Right lobe of liver (tissue), 4 donors: ENCODE results near the gene CEP70.
A peak's percentile ranks its signal among the peaks of the same experiment; 100 is the strongest.

Experiments used
- CTCF ChIP-seq, 4 donors: fragments of 200-600 bp in 3 of 4; fragments of 450-650 bp in 1 of 4; IDR thresholded peaks; one replicate each; pipeline versions ENCODE4 v1.5.1 to v1.8.0; 2016 to 2022; ENCODE audit warnings: antibody characterized with exemption in 4 of 4, mild to moderate bottlenecking in 2 of 4
- POLR2A ChIP-seq: fragments of 450-650 bp; IDR thresholded peaks from one replicate; pipeline ENCODE4 v1.6.1; 2017; ENCODE audit warnings: antibody characterized with exemption, mild to moderate bottlenecking
- donor health status: DM: no; HTN: no; CAD: no.
- donor health status: DM: no; HTN: no; CAD: no.
- donor health status: DM: no; HTN: yes; CAD: no.

DNA sequence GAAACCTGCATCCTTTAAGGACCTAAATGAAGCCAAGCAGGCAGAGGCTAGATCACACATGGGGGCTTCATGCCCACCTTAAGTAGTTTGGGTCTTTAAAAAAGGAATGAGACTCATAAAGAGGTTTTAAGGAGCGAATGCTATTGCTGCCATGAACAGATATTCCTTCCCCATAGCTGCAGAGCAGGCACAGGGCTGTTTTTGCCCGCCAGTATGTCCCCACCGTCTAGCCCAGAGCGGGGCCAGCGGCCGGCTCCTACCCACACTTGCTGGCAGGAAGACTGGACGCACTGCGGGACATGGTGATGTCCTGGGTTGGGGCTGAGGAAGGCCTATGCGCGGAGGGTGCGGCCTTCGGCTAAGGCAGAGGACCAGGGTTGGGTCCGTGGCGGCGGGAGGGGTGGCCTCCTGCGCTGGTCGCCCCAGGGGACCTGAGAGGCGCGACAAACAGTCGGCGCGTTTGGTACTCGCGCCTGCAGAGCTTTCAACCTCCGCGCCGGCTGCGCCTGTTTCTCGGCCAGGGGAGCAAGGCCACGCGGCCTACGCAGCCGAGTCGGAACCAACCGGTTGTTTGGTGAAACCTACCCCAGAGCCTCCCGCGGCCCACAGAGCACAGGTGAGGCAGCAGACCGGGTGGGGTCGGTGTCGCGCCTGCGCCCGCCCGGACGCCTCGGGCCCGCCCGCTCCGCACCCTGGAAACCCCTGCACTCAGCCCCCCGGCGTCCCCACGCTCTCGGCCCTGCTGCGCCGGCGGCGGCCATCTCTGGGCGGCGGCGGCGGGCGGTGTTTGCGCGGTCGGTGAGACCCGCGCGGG lies 14.5 kb upstream of the CEP70 start, which contains the start of gene FAIM:
- no peak for TF ChIP-seq CTCF (IDR thresholded peaks at IDR 0.05)
- TF ChIP-seq POLR2A: peak; percentile 51
